NT2/D1 (cell line): Measurements from ENCODE around the gene HPD.

Source experiments
- SUZ12 ChIP-seq: IDR thresholded peaks from 2 replicates; pipeline ENCODE4 v1.6.1; 2011; ENCODE audit not compliant: insufficient read length, insufficient read depth; ENCODE audit errors: extremely low read depth
- YY1 ChIP-seq: IDR thresholded peaks from 2 replicates; pipeline ENCODE4 v1.6.1; 2011; ENCODE audit not compliant: insufficient read length, insufficient read depth
- ZNF274 ChIP-seq: IDR thresholded peaks from 2 replicates; pipeline ENCODE4 v1.6.1; 2011; ENCODE audit warnings: mild to moderate bottlenecking, low read depth, low read length

DNA sequence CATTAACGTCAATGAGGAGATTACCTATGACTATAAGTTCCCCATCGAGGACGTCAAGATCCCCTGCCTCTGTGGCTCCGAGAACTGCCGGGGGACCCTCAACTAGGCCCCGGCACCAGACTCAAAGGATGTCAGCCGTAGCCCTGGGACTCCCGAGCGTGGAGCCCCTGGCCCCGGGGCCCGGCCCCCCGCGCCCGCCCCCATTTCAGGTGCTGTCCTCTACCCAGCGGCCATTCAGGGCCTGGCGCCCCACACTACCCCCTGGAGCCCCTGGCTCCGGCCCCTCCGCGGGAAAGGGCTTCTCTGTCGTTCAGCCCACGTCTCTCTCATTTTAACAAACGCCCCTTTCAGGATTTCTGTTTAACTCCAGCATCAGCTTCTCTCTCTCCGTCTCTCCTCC is 28.5 kb downstream of the HPD start:
- TF ChIP-seq ZNF274 (no peak), YY1 (no peak), SUZ12 (no peak)
